Epithelial cell of esophagus (primary cell): ENCODE data around the gene PARD6A.
A peak's percentile ranks its signal among the peaks of the same experiment; 100 is the strongest.

ENCODE experiments used
- DNase-seq: peaks from one replicate; pipeline ENCODE4 v3.0.0; 2010; ENCODE audit warnings: low read depth
- H3K4me3 ChIP-seq: 2 replicates; pipeline ENCODE4 v1.5.1; 2011; ENCODE audit warnings: mild to moderate bottlenecking, low read length, control low read depth
- CTCF ChIP-seq: IDR thresholded peaks from 2 replicates; pipeline ENCODE4 v1.5.1; 2011; ENCODE audit warnings: low read depth, mild to moderate bottlenecking, low read length, control low read depth, inconsistent platforms; ENCODE audit not compliant: insufficient read depth; ENCODE audit errors: missing control alignments

PARD6A gene

GRCh38 chr16:67660564-67661028 lies at the start of gene PARD6A:
Gene PARD6A, plus strand, starts transcription at chr16:67660960. Its CDS starts 79 bp downstream, at chr16:67661039.
- DNase-seq: peak; percentile 91
- no peak for TF ChIP-seq CTCF
- peak within 1 kb of the TSS; percentile 93 for H3K4me3 ChIP-seq

GRCh38 chr16:67613808-67614207 lies 47.0 kb upstream of the PARD6A start:
- DNase-seq: peak; percentile 23
- no peak for TF ChIP-seq CTCF
- no peak overlapping the region for H3K4me3 ChIP-seq

- no peak overlapping the region for H3K4me3 ChIP-seq
- no peak for TF ChIP-seq CTCF
These were observed 32.5 kb upstream of the PARD6A start for GRCh38 chr16:67628216-67628615.

GRCh38 chr16:67632415-67633172 lies 28.2 kb upstream of the PARD6A start:
- DNase-seq: peak; percentile 34
- H3K4me3 ChIP-seq: no peak overlapping the region
- no peak for TF ChIP-seq CTCF

More at GRCh38 chr16:67628216-67628615, 32.5 kb upstream of the PARD6A start:
- DNase-seq: no peak

GRCh38 chr16:67636713-67637112 lies 24.0 kb upstream of the PARD6A start:
- no peak for TF ChIP-seq CTCF
- H3K4me3 ChIP-seq: no peak overlapping the region
- no peak for DNase-seq

GRCh38 chr16:67637625-67638024 lies 23.1 kb upstream of the PARD6A start:
- no peak overlapping the region for H3K4me3 ChIP-seq
- no peak for DNase-seq
- no peak for TF ChIP-seq CTCF
